OCI-LY3 (cell line): Measurements from ENCODE around the gene DUSP16.

Source experiments
- EZH2phosphoT487 ChIP-seq: fragments of 200-600 bp; shearing (Covaris generic); IDR thresholded peaks from 2 replicates; pipeline ENCODE4 v1.6.1; 2018; ENCODE audit warnings: antibody characterized with exemption, mixed run types, low read depth
- TF ChIP-seq, protein P1 (sequence below): fragments of 200-600, 300-600 bp; sonication (generic); IDR thresholded peaks from 2 replicates; pipeline ENCODE4 v1.5.1; 2014; ENCODE audit warnings: antibody characterized with exemption, low read length, low read depth

DNA sequence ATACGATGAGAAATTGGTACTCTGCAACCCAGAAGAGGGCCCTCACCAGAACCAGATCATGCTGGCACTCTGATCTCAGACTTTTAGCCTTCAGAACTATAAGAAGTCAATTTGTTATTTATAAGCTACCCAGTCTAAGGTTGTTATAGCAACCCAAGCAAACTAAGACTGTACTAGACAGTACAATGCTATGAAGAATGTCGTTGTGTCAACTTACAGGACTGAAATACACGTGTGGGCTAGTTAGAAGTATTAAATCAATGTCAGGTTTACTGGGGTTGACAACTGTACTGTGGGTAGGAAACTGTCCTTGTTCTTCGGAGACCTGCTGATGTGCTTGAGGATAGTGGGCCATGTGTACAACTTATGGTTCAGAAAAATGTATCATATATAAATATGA is 19.7 kb downstream of the DUSP16 start:
- TF ChIP-seq, protein P1, sequence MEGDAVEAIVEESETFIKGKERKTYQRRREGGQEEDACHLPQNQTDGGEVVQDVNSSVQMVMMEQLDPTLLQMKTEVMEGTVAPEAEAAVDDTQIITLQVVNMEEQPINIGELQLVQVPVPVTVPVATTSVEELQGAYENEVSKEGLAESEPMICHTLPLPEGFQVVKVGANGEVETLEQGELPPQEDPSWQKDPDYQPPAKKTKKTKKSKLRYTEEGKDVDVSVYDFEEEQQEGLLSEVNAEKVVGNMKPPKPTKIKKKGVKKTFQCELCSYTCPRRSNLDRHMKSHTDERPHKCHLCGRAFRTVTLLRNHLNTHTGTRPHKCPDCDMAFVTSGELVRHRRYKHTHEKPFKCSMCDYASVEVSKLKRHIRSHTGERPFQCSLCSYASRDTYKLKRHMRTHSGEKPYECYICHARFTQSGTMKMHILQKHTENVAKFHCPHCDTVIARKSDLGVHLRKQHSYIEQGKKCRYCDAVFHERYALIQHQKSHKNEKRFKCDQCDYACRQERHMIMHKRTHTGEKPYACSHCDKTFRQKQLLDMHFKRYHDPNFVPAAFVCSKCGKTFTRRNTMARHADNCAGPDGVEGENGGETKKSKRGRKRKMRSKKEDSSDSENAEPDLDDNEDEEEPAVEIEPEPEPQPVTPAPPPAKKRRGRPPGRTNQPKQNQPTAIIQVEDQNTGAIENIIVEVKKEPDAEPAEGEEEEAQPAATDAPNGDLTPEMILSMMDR = no peak
- TF ChIP-seq EZH2phosphoT487 = no peak
